ENCODE results near the gene ZNF487. TPM values are rescaled to one million over a fixed set of nuclear protein-coding genes. Genes with fewer than 3 reads are reported as not detected.
A peak's percentile ranks its signal among the peaks of the same experiment; 100 is the strongest.
"Not testable (repeated sequence)": the region's sequence is repeated elsewhere in the genome, so short reads cannot be mapped to it uniquely, and the experiment has no call there.

ZNF487 gene
- polyA plus RNA-seq = 9.3 TPM
- long read RNA-seq, donor 1, partial matches to known transcripts = 0 of 3 reads
- long read RNA-seq, donor 1, other reads (novel, unspliced or antisense) = 0 of 3 reads
- long read RNA-seq, donor 2, partial matches to known transcripts = 0 of 3 reads
- long read RNA-seq, donor 2, other reads (novel, unspliced or antisense) = 0 of 3 reads
- long read RNA-seq, donor 3 = 0 reads
- long read RNA-seq, donor 4 = 0 reads
- long read RNA-seq, donor 5, partial matches to known transcripts = 0 of 2 reads
- long read RNA-seq, donor 5, other reads (novel, unspliced or antisense) = 0 of 2 reads
- long read RNA-seq, donor 6, partial matches to known transcripts = 0 of 5 reads
- long read RNA-seq, donor 6, other reads (novel, unspliced or antisense) = 0 of 5 reads
- long read RNA-seq, donor 7, partial matches to known transcripts = 0 of 4 reads
- long read RNA-seq, donor 7, other reads (novel, unspliced or antisense) = 0 of 4 reads
- long read RNA-seq, donor 8, partial matches to known transcripts = 0 of 5 reads
- long read RNA-seq, donor 8, other reads (novel, unspliced or antisense) = 0 of 5 reads
- long read RNA-seq, donor 9, partial matches to known transcripts = 0 of 6 reads
- long read RNA-seq, donor 9, other reads (novel, unspliced or antisense) = 0 of 6 reads
- long read RNA-seq, donor 10, partial matches to known transcripts = 0 of 6 reads
- long read RNA-seq, donor 10, other reads (novel, unspliced or antisense) = 0 of 6 reads
- long read RNA-seq, donor 11, partial matches to known transcripts = 0 of 2 reads
- long read RNA-seq, donor 11, other reads (novel, unspliced or antisense) = 0 of 2 reads

DNA sequence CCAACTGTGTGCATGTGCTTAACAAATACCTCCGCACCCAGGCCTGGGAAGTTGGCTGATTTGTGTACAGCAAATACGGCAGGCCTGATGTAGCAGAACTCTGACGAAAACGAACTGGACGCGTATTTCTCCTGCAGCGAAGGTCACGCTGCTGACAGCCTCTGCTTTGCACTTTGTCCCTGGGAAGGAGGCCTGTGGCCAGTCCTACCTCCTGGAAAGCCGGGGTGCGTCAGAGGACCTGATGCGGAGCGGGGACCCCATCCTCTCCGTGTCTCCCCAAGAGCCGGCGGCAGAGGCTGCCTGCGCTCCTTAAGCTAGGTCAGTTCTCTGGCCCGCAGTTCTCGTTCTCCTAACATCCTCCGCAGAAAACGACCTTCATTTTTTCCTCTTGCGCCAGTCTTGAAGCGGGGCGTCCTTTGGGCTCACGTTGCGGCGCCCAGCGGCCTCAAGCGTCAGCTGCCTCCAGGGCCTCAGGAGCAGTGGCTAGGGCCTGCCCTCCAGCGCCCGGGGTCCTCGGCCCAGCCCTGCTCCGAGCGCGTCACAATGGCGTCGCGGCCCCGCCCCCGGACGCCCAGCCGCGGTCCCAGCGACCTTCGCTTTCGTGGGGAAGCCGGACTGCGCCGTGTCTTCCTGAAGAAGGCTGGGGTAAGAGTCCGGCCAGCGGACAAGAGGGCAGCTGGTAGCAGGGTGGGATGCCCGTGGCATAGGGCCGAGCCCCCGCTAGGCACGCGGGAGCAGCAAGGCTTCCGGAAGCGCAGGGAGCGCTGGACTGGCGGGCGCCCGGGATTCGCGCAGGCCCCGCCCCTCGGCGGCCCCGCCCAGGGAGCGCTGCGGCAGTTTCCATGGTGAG, at the start of gene ZNF487:
Gene ZNF487, plus strand, starts transcription at position 821 of the 850 bp plus-strand sequence. CDS start 38,703 bp downstream, outside the sequence.
- Histone ChIP-seq H3K9me3 (ENCODE audit: control insufficient read depth, low read depth, low read length) (no peaks in the 10 kb centered on the region), H3K27me3 (ENCODE audit: control insufficient read depth, insufficient read depth, low read length) (no peaks in the 10 kb centered on the region), H3K4me1 (ENCODE audit: control insufficient read depth, insufficient read depth, low read length) (peaks cover 6% of the 10 kb centered on the region), H3K36me3 (ENCODE audit: control insufficient read depth, insufficient read depth, low read length) (no peaks in the 10 kb centered on the region), H3K4me3 (ENCODE audit: low read length) (peak within 1 kb of the TSS; percentile 73), H3K27ac (ENCODE audit: low read length) (peak within 1 kb of the TSS; percentile 97)
- DNase-seq = peak; percentile 90 to 97
- no CpG with 5 or more reads among the region's 69 CpGs for WGBS (ENCODE audit: insufficient coverage, low lambda C conversion rate)

- no CpG with 5 or more reads among the region's 5 CpGs for WGBS (ENCODE audit: insufficient coverage, low lambda C conversion rate)
These were observed 49.3 kb upstream of the ZNF487 start for GRCh38 chr10:43387678-43388032.

DNA sequence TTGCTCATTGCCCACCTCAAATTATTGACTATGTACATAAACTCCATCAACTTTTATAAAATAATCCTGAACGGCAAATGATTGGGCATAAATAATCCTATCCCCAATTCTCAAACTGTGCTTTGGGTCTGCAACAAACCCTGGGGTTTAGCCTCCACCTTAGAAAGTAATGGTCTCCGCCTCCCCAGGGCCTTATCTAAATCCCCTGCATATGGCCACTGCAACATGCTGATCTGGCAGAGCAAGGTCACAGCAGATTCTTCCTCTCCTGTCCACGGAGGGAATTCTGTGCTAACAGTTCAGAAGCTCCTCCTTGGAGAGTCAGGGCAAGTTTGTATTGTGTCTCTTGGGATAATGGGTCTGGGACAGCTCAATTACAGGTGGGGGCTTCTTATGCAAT, 47.0 kb upstream of the ZNF487 start:
- peaks cover 15% of the 10 kb centered on the region for H3K4me1 ChIP-seq (ENCODE audit: control insufficient read depth, insufficient read depth, low read length)
- DNase-seq = no peak
- no CpG with 5 or more reads among the region's 3 CpGs for WGBS (ENCODE audit: insufficient coverage, low lambda C conversion rate)
- H3K27me3 ChIP-seq (ENCODE audit: control insufficient read depth, insufficient read depth, low read length) = no peaks in the 10 kb centered on the region
- H3K4me3 ChIP-seq (ENCODE audit: low read length) = no peak overlapping the region
- peaks cover 85% of the 10 kb centered on the region for H3K36me3 ChIP-seq (ENCODE audit: control insufficient read depth, insufficient read depth, low read length)
- no peaks in the 10 kb centered on the region for H3K9me3 ChIP-seq (ENCODE audit: control insufficient read depth, low read depth, low read length)
- H3K27ac ChIP-seq (ENCODE audit: low read length) = no peak overlapping the region

More at GRCh38 chr10:43387678-43388032, 49.3 kb upstream of the ZNF487 start:
- H3K4me3 ChIP-seq (ENCODE audit: low read length) = no peak overlapping the region
- no peak overlapping the region for H3K27ac ChIP-seq (ENCODE audit: low read length)
- peaks cover 4% of the 10 kb centered on the region for H3K4me1 ChIP-seq (ENCODE audit: control insufficient read depth, insufficient read depth, low read length)
- H3K36me3 ChIP-seq (ENCODE audit: control insufficient read depth, insufficient read depth, low read length) = peaks cover 70% of the 10 kb centered on the region
- no peak for DNase-seq
- no peaks in the 10 kb centered on the region for H3K27me3 ChIP-seq (ENCODE audit: control insufficient read depth, insufficient read depth, low read length)
- no peaks in the 10 kb centered on the region for H3K9me3 ChIP-seq (ENCODE audit: control insufficient read depth, low read depth, low read length)

GRCh38 chr10:43390333-43390732, 46.6 kb upstream of the ZNF487 start:
- 90% methylated on average over 2 of the region's 5 CpGs for WGBS (ENCODE audit: insufficient coverage, low lambda C conversion rate)
- no peaks in the 10 kb centered on the region for H3K9me3 ChIP-seq (ENCODE audit: control insufficient read depth, low read depth, low read length)
- H3K27me3 ChIP-seq (ENCODE audit: control insufficient read depth, insufficient read depth, low read length) = no peaks in the 10 kb centered on the region
- no peak overlapping the region for H3K4me3 ChIP-seq (ENCODE audit: low read length)
- peaks cover 17% of the 10 kb centered on the region for H3K4me1 ChIP-seq (ENCODE audit: control insufficient read depth, insufficient read depth, low read length)
- H3K36me3 ChIP-seq (ENCODE audit: control insufficient read depth, insufficient read depth, low read length) = peaks cover 85% of the 10 kb centered on the region
- H3K27ac ChIP-seq (ENCODE audit: low read length) = no peak overlapping the region
- DNase-seq = no peak

DNA sequence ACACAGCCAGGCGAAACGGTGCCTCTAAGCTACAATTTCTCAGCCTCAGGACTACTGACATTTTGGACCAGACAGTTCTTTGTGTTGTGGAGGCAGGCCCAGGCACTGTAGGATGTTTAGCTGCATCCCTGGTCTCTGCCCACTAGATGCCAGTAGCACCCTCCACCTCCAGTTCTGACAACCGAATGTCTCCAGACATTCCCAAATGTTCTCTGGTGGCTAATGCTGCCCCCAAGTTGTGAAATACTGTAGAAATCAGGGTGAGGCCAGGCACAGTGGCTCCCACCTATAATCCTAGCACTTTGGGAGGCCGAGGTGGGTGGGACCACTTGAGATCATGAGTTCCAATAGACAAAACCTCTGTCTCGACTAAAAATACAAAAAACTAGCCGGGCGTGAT, 46.2 kb upstream of the ZNF487 start:
- H3K9me3 ChIP-seq (ENCODE audit: control insufficient read depth, low read depth, low read length) = no peaks in the 10 kb centered on the region
- H3K27me3 ChIP-seq (ENCODE audit: control insufficient read depth, insufficient read depth, low read length) = no peaks in the 10 kb centered on the region
- H3K4me3 ChIP-seq (ENCODE audit: low read length) = no peak overlapping the region
- no peak overlapping the region for H3K27ac ChIP-seq (ENCODE audit: low read length)
- H3K36me3 ChIP-seq (ENCODE audit: control insufficient read depth, insufficient read depth, low read length) = peaks cover 82% of the 10 kb centered on the region
- H3K4me1 ChIP-seq (ENCODE audit: control insufficient read depth, insufficient read depth, low read length) = peaks cover 17% of the 10 kb centered on the region
- WGBS (ENCODE audit: insufficient coverage, low lambda C conversion rate) = no CpG with 5 or more reads among the region's 7 CpGs
- DNase-seq = no peak

DNA sequence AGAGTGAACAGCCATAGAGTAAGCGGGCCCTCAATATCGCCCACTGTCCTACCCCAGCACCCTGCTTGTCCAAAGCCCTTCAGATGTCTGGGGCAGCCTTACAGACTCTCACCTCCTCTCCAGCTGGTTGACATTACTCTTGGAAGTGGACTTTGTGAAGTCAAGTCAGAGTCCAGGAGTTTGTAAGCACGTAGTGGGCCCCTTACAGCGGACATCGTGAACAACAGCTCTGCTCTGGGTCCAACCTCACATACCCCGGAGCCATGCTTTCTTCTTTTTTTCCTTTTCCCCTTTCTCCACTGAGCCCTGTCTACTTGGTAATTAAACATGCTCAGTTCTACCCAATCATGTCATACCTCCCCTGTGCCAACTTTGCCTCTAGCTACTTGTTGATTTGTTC, 45.4 kb upstream of the ZNF487 start:
- WGBS (ENCODE audit: insufficient coverage, low lambda C conversion rate) = no CpG with 5 or more reads among the region's 6 CpGs

DNA sequence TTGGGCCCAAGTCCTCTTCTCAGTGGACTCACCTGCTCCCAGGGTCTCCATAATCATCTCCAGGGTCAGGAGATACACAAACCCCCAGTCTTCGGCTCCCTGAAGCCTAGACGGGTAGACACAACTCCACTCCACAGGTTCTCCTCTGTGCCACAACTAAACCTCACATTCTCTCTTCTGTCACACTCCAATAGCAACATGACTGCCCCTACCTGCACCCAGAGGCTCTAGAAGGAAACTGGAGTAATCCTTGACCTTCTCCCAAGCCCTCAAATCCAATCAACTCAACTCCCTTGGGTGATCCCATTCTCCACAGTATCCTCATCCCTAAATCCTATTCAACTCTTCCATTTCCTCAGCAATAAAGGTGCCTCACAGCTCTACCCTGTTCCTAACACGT, 44.2 kb upstream of the ZNF487 start:
- Histone ChIP-seq H3K36me3 (ENCODE audit: control insufficient read depth, insufficient read depth, low read length) (peaks cover 67% of the 10 kb centered on the region), H3K27ac (ENCODE audit: low read length) (no peak overlapping the region)
- no peak for DNase-seq

More for the DNA sequence above, 45.4 kb upstream of the ZNF487 start:
- peak; percentile 38 to 56 for DNase-seq
- Histone ChIP-seq H3K36me3 (ENCODE audit: control insufficient read depth, insufficient read depth, low read length) (peaks cover 79% of the 10 kb centered on the region), H3K27ac (ENCODE audit: low read length) (peak overlapping the region; percentile 20), H3K4me3 (ENCODE audit: low read length) (no peak overlapping the region), H3K27me3 (ENCODE audit: control insufficient read depth, insufficient read depth, low read length) (no peaks in the 10 kb centered on the region), H3K9me3 (ENCODE audit: control insufficient read depth, low read depth, low read length) (no peaks in the 10 kb centered on the region), H3K4me1 (ENCODE audit: control insufficient read depth, insufficient read depth, low read length) (peaks cover 17% of the 10 kb centered on the region)

GRCh38 chr10:43393186-43393585, 43.7 kb upstream of the ZNF487 start:
- not testable (repeated sequence) for H3K4me3 ChIP-seq (ENCODE audit: low read length); H3K27ac ChIP-seq (ENCODE audit: low read length); H3K9me3 ChIP-seq (ENCODE audit: control insufficient read depth, low read depth, low read length); H3K27me3 ChIP-seq (ENCODE audit: control insufficient read depth, insufficient read depth, low read length); DNase-seq
- Histone ChIP-seq H3K4me1 (ENCODE audit: control insufficient read depth, insufficient read depth, low read length) (peaks cover 21% of the 10 kb centered on the region), H3K36me3 (ENCODE audit: control insufficient read depth, insufficient read depth, low read length) (peaks cover 64% of the 10 kb centered on the region)
- WGBS (ENCODE audit: insufficient coverage, low lambda C conversion rate) = no CpG with 5 or more reads among the region's 11 CpGs

More for the DNA sequence above, 44.2 kb upstream of the ZNF487 start:
- 80% methylated on average over 1 of the region's 3 CpGs for WGBS (ENCODE audit: insufficient coverage, low lambda C conversion rate)
- Histone ChIP-seq H3K9me3 (ENCODE audit: control insufficient read depth, low read depth, low read length) (no peaks in the 10 kb centered on the region), H3K4me3 (ENCODE audit: low read length) (no peak overlapping the region), H3K27me3 (ENCODE audit: control insufficient read depth, insufficient read depth, low read length) (no peaks in the 10 kb centered on the region), H3K4me1 (ENCODE audit: control insufficient read depth, insufficient read depth, low read length) (peaks cover 17% of the 10 kb centered on the region)

- WGBS (ENCODE audit: insufficient coverage, low lambda C conversion rate) = no CpG with 5 or more reads among the region's 3 CpGs
- peaks cover 27% of the 10 kb centered on the region for H3K4me1 ChIP-seq (ENCODE audit: control insufficient read depth, insufficient read depth, low read length)
- DNase-seq = no peak
These were observed 43.1 kb upstream of the ZNF487 start for GRCh38 chr10:43393606-43394360.

More at GRCh38 chr10:43393606-43394360, 43.1 kb upstream of the ZNF487 start:
- no peak overlapping the region for H3K27ac ChIP-seq (ENCODE audit: low read length)
- no peak overlapping the region for H3K4me3 ChIP-seq (ENCODE audit: low read length)
- H3K36me3 ChIP-seq (ENCODE audit: control insufficient read depth, insufficient read depth, low read length) = peaks cover 60% of the 10 kb centered on the region
- no peaks in the 10 kb centered on the region for H3K27me3 ChIP-seq (ENCODE audit: control insufficient read depth, insufficient read depth, low read length)
- no peaks in the 10 kb centered on the region for H3K9me3 ChIP-seq (ENCODE audit: control insufficient read depth, low read depth, low read length)
